Activated naive CD8-positive, alpha-beta T cell treated with anti-CD3 and anti-CD28 coated beads, Interleukin-2, amount 50 U/mL, for 16 hours (primary cell): Measurements from ENCODE around the gene PIAS3.
"Not testable (repeated sequence)": the region's sequence is repeated elsewhere in the genome, so short reads cannot be mapped to it uniquely, and the experiment has no call there.

ENCODE experiments used
- DNase-seq: peaks from one replicate; pipeline ENCODE4 v3.0.0-alpha.2; 2020; ENCODE audit warnings: low read depth, low spot score

PIAS3 gene

DNA sequence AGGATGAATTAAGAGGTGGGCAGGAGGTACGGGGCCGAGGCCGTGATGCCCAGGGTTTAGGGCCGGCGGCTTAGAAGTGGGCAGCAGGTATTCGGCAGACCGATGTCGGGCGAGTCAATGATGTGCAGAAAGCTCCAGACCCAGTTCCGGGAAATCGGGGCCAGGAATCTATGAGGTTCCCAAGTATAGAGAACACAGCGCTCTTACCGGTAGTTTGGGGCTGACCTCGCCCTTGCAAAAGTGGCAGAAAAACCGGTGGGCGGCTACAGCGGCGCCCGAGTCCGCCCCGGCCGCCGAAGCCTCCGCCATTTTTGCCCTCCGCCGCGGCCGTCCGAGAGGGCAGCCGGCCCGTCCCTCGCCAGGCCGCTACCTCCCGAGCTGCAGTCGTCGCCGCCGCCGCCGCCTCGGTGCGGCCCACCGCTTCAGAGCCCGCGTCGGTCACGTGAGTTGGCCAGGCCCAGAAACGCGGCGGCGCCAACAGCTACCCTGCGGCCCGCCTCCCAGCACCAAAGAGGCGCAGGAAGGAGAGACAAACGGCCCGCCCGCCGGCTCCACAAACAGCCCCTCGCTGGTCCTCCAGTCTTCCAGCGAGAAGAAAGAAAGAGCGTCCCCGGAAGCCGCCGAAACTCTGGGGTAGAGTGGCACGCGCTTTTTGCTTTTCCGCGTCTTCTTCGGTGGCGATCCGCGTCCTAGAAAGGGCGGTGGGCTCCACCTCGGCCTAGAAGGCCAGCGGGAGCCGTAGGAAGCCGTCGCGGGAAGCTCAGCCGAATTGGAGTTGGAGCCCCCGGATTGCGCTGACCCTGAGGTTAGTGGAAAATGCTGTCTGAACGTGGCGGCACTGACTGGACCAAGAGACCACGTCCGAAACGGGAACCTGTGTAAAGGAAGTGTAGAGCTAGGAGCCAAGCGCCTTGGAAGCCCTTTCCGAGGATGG, 35.0 kb downstream of the PIAS3 start, which contains the start of the genes POLR3C and RNF115:
Gene POLR3C (plus strand): TSS at position 636 of the 934 bp plus-strand sequence. CDS start 1,577 bp downstream, outside the sequence.
Gene RNF115 (minus strand): TSS at position 531 of the 934 bp plus-strand sequence. CDS start 222 bp downstream, at position 309.
- DNase-seq: peak; percentile 61

DNA sequence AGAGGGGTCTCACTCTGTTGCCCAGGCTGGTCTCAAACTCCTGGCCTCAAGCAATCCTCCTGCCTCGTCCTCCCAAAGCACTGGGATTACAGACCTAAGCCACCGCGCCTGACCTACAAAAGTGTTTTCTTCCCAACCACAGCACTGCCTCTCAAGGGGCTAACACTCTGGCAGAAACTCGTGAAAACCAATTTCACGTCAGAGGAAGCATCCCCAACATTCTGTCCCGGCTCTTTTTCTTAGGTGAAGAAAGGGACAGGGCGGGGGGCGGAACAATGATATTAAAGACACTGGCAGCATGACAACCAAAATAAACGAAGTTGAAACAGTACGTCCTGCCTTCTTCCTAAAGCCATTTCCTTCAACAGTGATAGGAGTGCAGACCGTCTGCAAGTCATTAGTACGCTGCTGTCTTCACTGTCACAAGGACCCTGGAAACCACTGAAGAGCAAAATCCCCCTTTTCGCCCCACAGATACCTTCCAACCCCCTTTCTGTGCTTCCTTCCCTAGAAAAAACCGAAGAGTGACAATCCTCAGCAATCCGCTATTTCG, 36.0 kb downstream of the PIAS3 start:
- not testable (repeated sequence) for DNase-seq

DNA sequence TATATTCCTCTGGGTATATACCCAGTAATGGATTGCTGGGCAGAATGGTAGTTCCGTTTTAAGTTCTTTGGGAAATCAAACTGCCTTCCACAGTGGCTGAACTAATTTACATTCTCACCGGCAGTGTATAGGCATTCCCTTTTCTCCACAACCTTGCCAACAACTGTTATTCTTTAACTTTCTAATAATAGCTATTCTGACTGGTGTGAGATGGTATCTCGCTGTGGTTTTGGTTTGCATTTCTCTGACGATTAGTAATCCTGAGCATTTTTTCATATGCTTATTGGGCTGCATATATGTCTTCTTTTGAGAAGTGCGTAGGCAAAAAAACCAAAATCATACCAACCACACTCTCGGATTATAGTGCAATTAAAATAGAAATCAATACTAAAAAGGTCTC, 40.8 kb downstream of the PIAS3 start:
- not testable (repeated sequence) for DNase-seq

DNA sequence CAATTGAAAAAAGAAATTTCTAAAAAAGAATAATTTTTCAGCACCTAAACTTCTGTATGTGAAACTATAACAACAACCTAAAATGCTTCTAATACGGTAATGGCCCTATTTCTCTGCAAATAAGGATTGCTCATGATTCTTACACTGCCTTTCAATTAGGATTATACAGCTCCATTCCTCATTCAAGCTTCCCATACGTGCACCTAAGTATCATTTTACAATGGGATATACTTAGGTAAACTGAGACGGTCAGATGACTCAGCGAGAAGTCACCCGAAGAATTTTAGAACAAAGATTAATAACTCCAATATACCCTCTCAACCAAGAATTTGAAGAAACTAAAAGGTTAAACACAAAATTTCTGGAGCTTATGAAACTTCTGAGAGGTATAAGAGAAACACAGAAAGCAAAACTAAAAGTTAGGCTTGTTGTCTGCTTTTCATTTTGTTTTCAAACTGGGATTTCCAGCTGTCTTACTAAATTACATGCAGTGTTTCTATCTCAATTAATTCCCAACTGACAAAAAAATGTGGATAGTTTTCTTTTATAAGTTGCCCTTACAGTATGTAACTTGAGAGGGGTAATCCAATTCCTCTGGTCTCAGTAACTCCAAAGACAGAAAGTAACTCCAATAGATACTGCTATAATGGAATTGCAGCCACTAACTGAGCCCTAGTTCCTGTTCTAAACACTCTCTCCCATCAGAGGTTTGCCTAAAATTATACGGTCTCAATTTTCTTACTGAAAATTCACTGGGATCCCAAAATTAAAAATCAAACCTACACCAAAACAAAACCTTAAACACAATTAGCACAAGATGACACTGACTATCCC, 45.7 kb downstream of the PIAS3 start:
- DNase-seq: not testable (repeated sequence)

DNA sequence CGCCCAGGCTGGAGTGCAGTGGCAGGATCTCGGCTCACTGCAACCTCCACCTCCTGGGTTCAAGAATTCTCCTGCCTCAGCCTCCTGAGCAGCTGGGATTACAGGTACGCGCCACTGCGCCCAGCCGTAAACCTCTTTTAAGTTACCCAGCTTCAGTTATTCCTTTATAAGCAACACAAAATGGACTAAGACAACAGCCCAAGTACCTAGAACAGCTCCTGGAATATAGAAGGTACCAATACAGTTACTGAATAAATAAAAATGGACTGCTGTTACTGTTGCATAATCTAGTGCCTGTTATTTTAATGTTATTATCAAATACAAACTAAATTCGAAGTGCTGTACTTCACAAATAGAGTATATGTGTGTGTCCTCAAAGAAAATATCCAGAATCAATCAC, 52.0 kb downstream of the PIAS3 start:
- no peak for DNase-seq

DNA sequence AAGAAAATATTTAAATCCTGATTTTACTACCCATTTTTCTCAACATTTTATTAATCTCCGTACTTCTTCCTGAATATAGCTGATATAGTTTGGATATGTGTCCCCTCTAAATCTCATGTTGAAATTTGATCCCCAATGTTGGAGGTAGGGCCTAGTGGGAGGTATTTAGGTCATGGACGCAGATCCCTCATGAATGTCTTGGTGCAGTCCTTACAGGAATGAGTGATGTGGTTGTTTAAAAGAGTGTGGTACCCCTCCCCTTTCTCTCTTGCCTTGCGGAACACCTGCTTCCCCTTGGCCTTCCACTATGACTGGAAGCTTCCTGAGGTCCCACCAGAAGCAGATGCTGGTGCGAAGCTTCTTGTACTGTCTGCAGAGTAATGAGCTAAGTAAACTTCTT, 52.5 kb downstream of the PIAS3 start:
- no peak for DNase-seq

DNA sequence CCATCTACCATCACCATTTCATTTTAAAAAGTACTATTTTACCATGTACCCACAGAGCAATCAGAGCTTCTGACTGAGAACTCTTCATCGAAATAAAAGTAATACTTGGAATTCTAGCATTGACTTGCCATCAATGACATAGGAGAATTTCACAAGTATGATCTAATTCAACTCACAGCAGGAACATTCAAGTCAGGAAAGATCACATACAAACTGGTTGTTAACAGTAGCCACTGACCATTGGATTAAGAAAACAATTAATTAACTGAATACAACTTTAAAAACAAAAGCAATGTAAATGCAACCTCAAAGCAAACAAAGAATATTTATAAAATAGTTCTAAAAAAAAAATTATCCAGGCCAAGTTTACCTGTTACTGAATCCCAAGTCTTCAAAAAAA, 53.8 kb downstream of the PIAS3 start:
- no peak for DNase-seq

DNA sequence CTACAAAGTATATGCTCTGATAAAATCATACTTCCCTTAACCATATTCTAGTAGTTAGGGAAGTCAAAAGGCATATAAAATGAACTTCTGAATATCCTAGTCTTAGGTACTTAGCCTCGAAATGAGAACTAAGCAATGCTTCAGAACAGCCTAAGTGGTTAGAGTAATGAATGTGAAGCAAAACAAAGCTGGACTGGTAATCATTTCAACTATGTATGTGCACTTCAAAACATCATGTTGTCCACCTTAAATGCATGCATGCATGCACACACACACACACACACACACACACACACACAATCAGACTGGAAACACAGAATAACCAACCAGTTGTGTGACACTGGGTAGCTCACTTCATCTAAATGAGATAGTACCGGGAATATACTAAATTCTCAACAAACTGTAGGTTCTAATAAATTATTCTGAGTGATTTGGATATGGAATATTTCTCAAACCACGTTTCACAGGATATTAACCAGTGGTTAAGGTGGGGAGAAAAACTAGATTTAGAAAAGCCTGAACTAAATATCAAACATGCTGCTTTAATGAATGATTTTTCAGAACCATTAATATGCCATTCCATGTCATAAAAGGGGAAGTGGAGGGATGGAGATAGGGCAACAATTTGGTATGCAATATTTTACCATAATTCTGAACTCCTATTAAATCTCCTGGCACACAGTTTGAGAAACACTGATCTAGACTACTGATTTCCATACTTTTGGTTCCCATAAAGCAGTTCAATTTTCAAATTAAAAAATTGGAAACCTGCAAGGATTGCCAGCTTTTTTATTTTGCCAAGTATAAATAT, 54.4 kb downstream of the PIAS3 start:
- no peak for DNase-seq

DNA sequence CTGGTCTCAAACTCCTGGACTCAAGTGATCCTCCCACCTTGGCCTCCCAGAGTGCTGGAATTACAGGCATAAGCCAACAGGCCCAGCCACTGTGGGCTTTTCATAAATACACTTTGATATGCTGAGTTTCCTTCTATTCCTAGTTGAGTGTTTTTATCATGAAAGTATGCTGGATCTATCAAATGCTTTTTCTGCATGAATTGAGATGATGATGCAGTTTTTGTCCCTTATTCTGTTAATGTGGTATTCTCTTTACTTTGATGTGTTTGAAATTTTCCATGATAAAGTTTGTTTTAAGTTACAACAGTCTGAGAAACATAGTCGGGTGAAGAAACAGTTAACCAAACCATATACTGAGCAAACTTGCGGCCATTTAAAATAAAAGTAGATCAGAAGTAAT, 59.1 kb downstream of the PIAS3 start:
- DNase-seq: no peak
